Right renal pelvis (tissue), 4 donors: ENCODE results near the gene LARP1. TPM values are rescaled to one million over a fixed set of nuclear protein-coding genes. Genes with fewer than 3 reads are reported as not detected.
"Not testable (repeated sequence)": the region's sequence is repeated elsewhere in the genome, so short reads cannot be mapped to it uniquely, and the experiment has no call there.

Experiments
- DNase-seq, 4 donors: peaks; one replicate each; pipeline ENCODE4 v3.0.0-alpha.2; 2013; ENCODE audit warnings: low read depth in 4 of 4, low spot score in 3 of 4, missing footprints in 1 of 4
- polyA plus RNA-seq, 4 donors: library from polyadenylated mRNA; unstranded; fragments of 120-200 nt; gene quantifications; one replicate each; pipeline ENCODE4 v1.2.1, GENCODE V29; 2013; ENCODE audit not compliant: insufficient read length in 4 of 4

LARP1 gene
- polyA plus RNA-seq, 4 donors = 130 to 147 (median 138) TPM

DNA sequence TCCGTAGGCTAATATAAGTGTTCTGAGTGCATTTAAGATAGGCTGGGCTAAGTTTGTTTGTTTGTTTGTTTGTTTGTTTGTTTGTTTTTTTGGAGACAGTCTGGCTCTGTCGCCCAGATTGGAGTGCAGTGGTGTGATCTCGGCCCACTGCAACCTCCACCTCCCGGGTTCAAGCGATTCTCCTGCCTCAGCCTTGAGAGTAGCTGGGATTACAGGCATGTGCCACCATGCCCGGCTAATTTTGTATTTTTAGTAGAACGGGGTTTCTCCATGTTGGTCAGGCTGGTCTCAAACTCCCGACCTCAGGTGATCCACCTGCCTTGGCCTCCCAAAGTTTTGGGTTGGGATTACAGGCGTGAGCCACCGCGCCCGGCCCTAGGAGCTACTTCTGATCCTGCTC, 4.7 kb downstream of the LARP1 start:
- DNase-seq = not testable (repeated sequence)

DNA sequence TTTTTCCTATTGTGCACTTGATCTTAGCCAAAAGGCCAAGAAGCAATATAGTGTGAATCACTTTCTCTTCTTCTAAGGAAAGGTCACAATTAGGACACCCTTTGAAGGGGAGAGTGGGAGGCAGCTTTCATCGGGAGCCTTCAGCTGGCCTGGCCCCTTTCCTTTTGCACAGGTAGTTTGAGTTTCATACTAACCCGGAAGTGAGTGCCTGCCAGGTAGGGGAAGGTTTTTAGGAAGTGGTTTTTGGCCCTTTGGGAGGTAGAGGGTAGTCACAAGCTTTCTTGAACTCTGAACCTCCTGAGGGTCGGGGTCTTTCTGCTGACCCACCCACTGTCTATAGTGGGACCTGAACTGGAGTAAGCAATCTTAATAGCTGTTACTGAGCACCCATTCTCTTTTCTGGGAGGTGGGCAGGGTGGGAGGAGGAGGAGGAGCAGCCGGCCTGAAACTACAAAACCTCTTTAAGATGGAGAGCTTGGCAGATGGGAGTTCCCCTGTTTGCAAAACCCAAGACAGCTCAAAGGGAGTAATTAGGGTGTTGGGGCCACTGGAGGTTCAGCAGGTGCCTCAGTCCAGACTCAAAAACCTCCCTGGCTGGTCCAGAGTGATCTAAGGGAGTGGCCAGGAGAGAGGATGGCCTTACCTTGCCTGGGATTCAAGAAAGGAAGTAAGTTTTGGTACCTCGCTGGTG, 6.0 kb downstream of the LARP1 start:
- DNase-seq = no peak

DNA sequence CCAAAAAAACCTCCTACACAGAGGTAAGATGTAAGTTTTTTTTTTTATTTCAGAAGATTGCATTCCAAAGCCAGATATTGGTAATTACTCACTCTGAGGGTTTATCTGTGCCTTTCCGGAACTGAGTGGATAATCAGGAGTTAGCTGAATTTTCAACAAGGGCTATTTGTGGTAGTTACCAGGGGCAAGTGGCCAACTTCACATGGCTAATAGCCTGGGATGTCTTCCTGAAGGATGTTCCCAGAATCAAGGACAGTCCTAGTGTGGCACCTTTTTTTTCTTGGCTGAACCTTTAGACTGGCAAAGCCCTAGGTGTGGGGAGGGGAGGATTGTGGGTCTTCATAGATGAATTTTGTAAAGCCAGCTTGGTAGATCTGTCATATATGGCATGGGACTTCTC, 7.1 kb downstream of the LARP1 start:
- no peak for DNase-seq

DNA sequence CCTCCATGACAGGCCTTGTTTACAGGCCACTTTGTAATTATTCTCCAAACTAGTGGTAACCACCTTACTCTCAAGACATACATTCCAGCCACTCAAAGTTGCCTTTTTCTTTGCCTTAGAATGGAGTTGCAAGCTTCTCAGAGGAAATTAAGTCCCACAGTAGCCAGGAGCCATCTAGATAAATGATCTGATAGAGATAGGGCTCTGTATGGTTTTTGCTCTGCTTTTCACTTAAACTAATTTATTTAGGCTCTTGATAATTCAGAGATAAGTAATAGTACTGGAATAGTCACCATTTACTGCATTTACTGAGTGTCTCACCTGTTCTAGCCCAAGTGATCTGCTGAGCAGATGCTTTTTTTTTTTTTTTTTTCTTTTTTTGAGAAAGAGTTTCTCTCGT, 7.5 kb downstream of the LARP1 start:
- DNase-seq = no peak

DNA sequence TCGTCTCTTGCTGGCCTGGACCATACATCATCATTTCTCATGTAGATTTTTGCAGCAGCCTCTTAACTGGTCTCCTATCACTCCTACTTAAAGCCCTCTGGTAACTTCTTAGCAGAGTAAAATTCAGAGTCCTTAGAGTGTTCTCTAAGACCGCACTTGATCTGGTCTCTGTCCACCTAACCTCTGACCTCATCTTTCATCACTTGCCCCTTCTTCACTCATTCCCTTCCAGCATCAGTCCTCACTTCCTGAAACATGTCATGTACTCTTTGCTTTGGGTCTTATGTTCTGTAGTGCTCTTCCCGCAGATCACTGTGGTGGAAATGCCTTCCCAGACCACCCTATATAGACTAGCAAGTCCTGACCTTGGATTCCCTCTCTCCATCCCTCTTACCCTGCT, 9.8 kb downstream of the LARP1 start:
- DNase-seq = no peak

DNA sequence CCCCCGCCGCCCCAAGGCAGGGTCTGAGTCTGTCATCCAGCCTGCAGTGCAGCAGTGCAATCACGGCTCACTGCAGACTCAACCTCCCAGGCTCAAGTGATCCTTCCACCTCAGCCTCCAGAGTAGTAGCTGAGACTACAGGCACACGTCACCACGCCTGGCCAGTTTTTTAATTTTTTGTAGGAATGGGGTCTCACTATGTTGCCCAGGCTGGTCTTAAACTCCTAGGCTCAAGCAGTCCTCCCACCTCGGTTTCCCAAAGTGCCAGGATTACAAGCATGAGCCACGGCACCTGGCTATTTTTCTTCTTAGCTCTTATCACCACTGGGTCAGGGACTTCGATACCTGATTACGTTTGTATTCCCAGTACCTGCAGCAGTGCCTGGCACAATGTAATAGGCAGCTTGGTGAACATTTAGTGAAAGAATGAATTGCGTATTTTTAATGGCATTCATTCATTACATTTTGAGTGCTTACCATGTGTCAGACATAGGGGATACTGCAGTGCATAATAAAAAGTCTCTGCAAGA, 10.3 kb downstream of the LARP1 start:
- no peak for DNase-seq

DNA sequence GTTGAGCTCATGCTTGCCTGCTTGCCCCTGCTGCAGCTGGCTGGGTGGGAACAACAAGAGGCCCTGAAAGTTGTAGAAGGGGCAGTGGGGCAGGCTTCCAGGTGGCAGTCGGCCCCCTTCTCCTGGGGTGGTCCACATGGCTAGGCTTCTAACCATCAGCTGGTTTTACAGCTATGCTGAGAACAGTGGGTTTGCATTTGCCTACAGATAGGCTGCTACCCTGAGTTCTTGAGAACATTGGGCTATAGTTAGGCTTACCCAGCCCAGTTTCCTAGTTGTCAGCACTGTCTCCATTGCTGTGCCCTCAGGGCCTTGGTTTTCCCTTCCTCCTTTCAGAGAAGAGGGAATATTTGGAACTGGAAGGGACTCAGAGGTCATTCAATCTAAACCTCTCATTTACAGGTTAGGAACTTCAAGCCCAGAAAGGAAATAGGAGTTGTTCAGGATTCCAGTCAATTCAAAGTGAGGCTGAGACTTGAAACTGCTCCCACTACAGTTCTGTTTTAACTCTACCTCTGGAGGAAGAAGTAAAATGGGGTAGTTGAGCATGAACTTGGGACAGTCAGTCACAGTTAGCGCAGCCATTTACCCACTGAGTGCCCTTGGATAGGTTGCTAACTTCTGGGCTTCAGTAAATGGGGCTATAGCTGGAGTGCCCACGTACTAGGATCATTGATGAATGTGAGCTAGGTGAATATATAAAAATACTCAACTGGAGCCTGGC, 11.5 kb downstream of the LARP1 start:
- no peak for DNase-seq

DNA sequence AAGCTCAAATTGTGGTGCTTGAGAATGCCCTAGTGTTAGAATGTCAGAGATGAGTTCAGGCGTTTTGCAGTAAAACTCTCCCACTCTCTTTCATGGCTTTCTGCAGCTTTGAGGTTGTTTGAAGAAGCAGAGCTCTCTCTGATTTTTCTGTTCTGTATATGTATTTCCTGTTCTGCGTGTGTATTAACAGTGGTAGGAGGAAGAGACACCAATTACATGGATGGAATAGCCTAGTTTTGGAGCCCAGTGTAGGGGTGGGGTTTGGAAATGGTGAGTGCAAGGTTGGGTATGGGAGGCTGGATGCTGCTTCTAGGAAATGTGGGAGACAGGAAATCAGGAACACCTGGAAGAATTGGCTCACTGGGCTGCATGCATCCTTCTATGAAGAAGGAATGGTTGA, 12.4 kb downstream of the LARP1 start:
- no peak for DNase-seq

DNA sequence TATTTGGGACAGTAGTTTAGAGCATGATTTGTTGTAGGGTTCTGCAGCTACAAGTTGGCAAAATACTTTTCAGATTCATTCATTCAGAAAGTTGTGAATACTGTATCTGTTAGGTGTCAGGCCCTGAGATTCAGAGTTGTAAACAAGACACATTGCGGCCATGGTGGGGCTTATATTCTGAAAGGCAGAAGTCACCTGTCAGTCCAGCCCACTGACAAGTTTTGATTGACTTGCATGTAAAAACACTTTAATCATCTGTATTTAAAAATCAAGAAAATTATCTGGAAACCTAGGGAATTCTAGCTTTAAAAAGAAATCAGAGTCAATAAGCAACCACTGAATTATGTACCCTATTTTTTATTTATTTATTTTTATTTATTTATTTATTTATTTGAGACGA, 13.0 kb downstream of the LARP1 start:
- no peak for DNase-seq

DNA sequence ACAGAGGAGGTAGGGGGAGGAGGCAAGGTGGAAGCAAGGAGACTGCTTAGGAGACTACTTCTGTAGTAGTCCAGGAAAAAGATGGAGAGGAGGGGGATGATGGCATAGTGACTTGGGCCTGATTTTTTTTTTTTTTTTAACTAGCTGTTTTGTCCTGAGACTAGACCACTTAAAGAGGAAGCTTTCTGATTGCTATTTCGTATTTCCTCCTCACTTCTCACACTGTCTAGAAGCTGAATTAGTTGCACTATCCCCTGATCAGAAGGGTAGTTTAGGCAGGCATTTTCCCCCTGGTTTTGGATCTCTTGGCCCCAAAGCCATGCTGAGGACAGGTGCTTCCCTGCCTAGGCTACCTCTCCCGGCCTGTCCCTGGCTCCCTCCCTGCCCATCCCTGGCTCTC, 14.9 kb downstream of the LARP1 start:
- DNase-seq = no peak

DNA sequence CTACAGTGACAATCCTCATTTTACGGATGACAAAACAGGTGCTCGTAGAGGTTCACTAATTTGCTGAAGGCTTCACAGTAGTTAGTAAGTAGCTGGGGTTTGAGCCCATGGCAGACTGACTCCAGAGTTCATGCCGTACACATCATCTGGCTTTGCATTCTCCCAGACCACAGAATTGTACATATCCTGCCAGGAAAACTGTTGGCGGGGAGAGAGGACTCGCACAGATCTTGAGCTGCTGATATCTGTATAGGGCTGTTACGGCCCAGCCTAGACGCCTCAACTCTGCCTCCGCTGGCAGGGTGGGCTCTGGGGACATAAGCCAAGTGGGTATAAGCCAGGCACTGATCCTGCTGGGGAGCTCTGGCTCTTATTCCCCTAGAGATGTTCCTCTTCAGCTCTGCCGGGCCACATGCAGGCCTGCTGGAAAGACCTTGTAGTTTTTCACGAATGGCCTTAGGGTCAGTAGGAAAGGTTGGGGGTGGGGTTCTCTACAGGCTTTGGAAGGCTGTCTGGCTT, 16.3 kb downstream of the LARP1 start:
- no peak for DNase-seq

DNA sequence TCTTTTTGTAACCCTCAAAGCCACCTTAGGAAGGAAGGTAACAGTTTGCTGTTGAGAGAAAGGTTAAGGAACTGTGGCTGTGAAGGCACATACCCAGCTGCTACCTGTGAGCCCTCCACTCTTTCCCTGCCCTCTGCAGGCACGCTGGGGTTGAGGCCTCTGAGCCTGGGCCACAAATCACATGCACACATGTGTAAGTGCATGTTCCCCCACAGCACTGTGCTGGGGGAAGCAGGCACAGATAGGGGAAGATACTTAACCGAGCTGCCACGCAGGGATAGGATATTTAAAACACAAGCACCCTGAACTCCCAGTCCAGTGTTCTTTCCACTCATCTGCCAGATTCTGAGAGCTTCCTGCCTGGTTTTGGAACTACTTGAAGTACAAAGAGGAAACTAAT, 18.1 kb downstream of the LARP1 start:
- no peak for DNase-seq

DNA sequence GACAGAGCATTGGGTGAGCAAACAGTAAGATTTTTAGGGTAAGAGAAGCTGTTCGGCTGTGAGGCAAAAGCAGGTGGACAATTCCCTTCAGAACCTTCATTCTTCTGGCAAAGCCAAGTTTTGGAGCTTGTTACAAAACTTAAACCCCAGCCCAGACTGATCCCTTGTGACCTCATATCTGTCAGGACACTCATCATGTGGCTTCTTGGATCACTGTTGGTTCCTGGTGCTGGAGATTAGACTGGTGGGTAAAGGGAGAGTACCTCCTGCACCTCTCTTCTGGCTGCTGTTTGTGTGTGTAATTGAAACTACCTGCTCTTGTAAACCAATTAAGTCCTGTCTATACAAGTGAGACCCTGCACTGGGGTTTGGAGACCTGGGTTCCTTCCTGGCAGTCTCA, 21.0 kb downstream of the LARP1 start:
- DNase-seq = no peak

DNA sequence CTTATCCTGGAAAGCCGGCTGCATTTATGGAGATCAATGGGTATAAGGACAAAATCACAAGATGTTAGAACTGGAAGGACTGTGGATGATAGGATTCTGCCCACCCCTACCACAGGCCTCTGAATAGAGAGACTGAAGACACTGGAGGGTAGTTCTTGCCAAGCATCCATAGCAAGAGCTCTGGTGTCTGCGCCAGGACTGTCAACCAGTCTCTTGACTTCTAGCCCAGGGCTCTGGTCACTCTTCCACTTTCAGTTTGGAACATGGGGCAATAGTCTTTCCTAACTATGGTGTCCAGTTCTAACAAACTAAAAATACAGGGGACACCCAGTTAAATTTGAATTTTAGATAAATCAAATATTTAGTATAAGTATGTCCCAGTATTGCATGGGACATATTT, 23.4 kb downstream of the LARP1 start:
- DNase-seq = no peak

DNA sequence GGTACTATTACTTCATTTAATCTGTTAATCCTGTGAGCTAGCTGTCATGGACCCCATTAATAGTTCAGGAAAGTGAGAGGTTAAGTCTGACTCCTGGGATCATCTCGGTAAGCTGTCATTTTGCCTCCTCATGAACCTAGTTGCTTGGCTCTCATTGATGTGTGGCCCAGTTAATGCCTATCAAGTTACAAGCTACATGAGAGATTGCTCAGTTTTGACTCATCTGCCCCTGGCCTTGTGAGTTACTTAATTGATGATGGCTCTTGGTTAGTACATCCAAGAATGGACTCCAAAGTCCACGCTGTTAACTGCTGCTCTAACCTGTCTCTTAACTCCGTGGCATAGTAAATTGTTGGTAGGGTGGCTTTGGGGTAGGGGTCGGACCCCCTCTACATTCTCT, 23.9 kb downstream of the LARP1 start:
- no peak for DNase-seq

DNA sequence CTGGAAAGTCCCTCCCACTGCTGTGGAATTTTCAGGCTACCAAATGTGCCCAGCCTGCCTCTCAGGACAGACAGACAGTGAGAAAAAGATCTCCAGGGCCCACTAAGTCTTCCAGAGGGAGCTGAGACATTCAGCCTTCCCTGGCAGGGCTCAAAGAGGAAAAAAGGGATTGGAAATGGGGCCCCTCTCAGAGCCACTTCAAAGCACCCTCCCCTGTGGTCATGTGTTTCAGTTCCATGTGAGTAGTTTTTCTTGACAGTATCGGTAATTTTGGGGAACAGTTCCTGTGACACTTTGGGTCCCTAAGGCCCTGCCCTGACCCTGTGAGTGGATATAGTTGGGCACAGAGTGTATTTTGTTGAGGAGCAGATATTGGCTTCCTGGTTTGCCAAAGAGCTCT, 25.0 kb downstream of the LARP1 start:
- DNase-seq = no peak

DNA sequence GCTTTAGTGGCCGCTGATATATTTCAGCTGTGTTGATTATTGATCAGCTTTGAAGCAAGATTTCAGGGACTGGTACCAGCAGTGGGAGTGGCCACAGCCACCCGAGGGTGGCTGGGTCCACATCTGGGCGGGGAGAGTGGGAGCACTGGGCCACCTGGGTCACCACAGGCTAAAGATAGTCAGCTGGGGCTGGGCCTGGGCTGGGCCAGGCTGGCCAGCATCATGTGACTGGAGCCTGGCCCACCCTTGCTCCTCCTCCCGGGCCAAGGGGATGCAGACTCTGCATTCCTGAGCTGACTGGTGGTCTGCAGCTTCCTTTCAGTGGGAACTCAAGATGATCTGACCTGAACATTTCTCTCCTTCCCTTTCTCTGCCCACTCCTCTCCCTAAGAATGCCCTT, 27.1 kb downstream of the LARP1 start:
- no peak for DNase-seq

DNA sequence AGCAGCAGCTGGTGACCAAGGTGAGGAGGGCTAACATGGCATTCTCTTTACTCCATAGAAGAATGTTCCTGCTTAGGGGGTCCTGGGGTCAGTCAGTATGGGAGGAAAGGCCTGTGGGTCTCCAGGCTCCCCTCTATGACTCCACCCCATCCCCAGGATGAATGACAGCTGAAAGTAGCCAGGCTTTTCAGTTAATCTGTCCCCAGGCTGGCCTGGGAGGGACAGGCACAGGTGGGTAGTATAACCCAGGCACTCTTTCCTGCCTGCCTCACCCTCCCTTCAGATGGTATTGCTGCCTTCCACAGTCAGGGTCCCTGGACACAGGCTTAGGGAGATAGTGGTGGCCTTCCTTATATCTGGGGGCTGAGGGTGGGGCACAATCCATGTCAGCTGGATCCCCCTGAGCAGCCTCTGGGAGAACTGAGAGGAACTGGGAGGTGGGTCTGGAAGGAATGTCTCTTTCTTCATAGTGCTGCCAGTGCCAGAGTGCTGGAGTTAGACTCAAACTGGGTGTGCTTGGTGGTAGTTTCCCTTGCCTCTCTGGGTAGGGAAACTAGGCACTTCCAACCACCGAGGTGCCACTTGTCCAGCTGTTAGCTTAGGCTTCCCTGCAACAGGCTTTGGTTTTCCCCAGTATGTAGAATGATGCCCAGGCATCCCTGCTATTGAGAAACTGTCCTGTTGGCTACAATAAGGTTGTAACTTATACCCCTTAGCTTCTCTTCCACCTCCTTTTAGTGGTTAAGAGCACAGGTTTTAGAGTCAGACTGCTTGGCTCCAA, 27.8 kb downstream of the LARP1 start:
- no peak for DNase-seq

DNA sequence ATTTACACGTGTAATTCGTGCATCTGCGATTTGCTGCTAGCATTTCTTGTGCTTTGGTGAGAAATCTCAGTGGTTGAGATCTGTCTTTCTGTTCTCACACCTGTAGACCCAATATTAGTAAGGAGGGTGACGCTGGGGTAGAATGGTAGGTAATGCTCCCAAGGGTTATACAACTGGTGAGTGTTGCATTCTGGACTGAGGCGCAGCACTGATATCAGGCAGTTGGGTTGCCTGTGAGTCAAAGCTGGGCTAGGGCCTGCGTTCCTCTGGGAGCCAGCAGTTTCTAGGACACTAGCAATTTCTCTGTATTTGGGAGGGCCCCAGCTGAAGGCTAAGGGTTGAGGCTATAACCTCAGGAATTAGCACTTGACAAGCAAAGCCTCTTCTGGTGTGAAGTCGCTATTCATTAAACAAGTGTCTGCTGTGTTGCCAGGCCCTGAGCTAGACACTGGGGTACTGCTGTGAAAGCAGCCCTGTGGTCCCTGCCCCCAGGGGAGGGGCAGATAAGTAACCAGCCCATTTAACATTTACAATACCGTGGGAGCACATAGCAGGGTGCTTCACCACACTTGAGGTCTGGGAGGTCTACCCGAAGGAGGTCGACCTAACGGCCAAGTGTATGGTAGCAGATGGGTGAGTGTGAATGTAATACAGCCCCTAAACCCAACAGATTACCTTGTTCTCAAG, 28.7 kb downstream of the LARP1 start:
- no peak for DNase-seq

DNA sequence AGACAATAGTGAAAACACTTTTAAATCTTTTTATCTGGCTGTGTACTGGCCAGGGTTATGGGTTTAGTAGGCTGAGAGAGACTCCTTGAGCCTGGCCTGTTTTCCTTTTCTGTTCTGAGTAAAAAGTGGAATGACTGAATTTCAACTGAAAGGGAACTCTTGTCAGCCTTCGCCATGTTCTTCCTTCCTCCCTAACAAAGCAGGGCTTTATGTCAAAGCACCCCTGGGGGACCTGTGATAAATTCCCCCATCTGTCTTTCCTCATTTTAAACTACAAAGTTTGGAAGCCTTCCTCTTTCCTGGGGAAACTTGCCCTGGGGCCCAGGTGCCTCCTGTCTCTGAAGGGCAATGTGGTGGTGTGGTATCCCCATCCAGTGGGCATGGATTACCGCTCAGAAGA, 29.7 kb downstream of the LARP1 start:
- no peak for DNase-seq

DNA sequence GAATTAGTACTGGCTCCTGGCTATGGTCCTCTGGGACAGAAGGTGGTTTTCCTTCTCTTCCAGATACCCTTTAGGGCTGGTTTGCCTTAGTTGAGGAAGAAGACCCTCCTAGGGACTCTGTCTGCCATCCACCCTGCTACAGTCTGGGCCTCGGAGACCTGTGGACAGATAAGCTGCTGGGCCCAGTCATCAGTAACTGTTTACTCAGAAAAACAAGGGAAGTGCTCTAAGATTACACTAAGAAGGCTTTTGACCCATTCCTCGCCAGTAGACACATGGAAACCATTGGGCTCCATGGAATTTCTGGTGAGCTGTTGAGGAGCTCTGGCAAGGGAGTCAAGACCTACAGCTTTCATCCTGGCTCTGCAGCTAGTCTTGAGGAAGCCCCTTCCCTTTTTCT, 31.2 kb downstream of the LARP1 start:
- DNase-seq = no peak
